K562 (cell line): Measurements from ENCODE around the gene ATP9A. TPM values are rescaled to one million over a fixed set of nuclear protein-coding genes. Genes with fewer than 3 reads are reported as not detected.
A peak's percentile ranks its signal among the peaks of the same experiment; 100 is the strongest.

Experiments used
- ATAC-seq: fragments of 200-7000 bp; cut with Tn5 transposase; 3 replicates; pipeline ENCODE4 v1.9.1; 2020; ENCODE audit warnings: moderate library complexity
- BruUV-seq: library from RNA; stranded (reverse); fragments of 400-500 nt; replicated peaks from 2 replicates; lab custom pipeline; 2021; lab: Mats Ljungman, UMichigan
- CTCF ChIA-PET: fragments of 300-600 bp; formaldehyde crosslinking; extraction: SDS; loops from one replicate; lab custom pipeline; 2021; ENCODE audit warnings: low intra/inter-chr PET ratio; lab: Yijun Ruan, JAX
- POLR2A ChIA-PET: fragments of 300-600, 350-650 bp; sonication (Branson Sonifier 250); formaldehyde crosslinking; extraction: SDS; loops from one replicate; lab custom pipeline; 2021; ENCODE audit warnings: antibody characterized with exemption, inconsistent platforms; lab: Yijun Ruan, JAX
- DNase-seq, 4 experiments: peaks; one replicate each; pipeline versions ENCODE4 v3.0.0 to v3.0.0-alpha.2; 2011 to 2018; ENCODE audit warnings: low spot score in 3 of 4, mixed read lengths in 3 of 4; ENCODE audit errors: extremely low read depth in 1 of 4
- FAIRE-seq: peaks from 2 replicates; lab custom pipeline; 2011; peaks lifted over from hg19 to GRCh38; lab: Jason Lieb, UNC
- H2AFZ ChIP-seq: 2 replicates; pipeline ENCODE4 v1.6.0; 2011; ENCODE audit warnings: low read depth, low read length, control low read depth, inconsistent platforms
- H3K27ac ChIP-seq: fragments of 200-600 bp; 3 replicates; pipeline ENCODE4 v1.8.0; 2011; ENCODE audit warnings: low read depth, mild to moderate bottlenecking, control low read depth, inconsistent platforms, low read length, moderate library complexity, mixed read lengths; ENCODE audit errors: extremely low read depth
- H3K27me3 ChIP-seq, 2 experiments: fragments of 300-600 bp in 1 of 2; 2 replicates in 1 of 2; 3 replicates in 1 of 2; pipeline versions ENCODE4 v1.6.0 to v1.8.0; 2011; ENCODE audit warnings: inconsistent platforms in 2 of 2, low read length in 2 of 2, mild to moderate bottlenecking in 1 of 2, mixed read lengths in 1 of 2, moderate library complexity in 1 of 2; ENCODE audit not compliant: control insufficient read depth in 2 of 2, insufficient read depth in 2 of 2
- H3K36me3 ChIP-seq: fragments of 300-600 bp; 3 replicates; pipeline ENCODE4 v1.8.0; 2011; ENCODE audit warnings: mild to moderate bottlenecking, low read length, inconsistent platforms; ENCODE audit not compliant: control insufficient read depth, insufficient read depth
- H3K4me1 ChIP-seq, 2 experiments: fragments of 200-600 bp in 1 of 2; replicated peaks in 1 of 2; 2 replicates in 1 of 2; 3 replicates in 1 of 2; pipeline versions ENCODE4 v1.5.1 to v1.8.0; 2011; ENCODE audit warnings: inconsistent platforms in 2 of 2, low read length in 2 of 2, mild to moderate bottlenecking in 1 of 2, mixed read lengths in 1 of 2, moderate library complexity in 1 of 2; ENCODE audit not compliant: control insufficient read depth in 2 of 2, insufficient read depth in 2 of 2
- H3K4me2 ChIP-seq: 2 replicates; pipeline ENCODE4 v1.6.1; 2011; ENCODE audit warnings: low read length, control low read depth, inconsistent platforms, mixed read lengths; ENCODE audit not compliant: insufficient read depth
- H3K4me3 ChIP-seq: fragments of 200-600 bp; sonication (generic), shearing (Covaris generic); 2 replicates; pipeline ENCODE4 v1.5.1; 2016; ENCODE audit warnings: control low read depth, inconsistent platforms
- H3K79me2 ChIP-seq: fragments of 200-600 bp; 3 replicates; pipeline ENCODE4 v1.8.0; 2011; ENCODE audit warnings: low read length, inconsistent platforms; ENCODE audit not compliant: control insufficient read depth, insufficient read depth
- H3K9ac ChIP-seq, 2 experiments: 2 replicates each; pipeline versions ENCODE4 v1.6.0 to v1.6.1; 2011; ENCODE audit warnings: low read depth in 2 of 2, low read length in 2 of 2, control low read depth in 1 of 2, inconsistent platforms in 1 of 2, mild to moderate bottlenecking in 1 of 2, mixed read lengths in 1 of 2; ENCODE audit not compliant: insufficient read depth in 1 of 2
- H3K9me1 ChIP-seq: one replicate; pipeline ENCODE4 v1.6.0; 2011; ENCODE audit warnings: inconsistent platforms, mild to moderate bottlenecking, low read length, moderate library complexity; ENCODE audit not compliant: control insufficient read depth, insufficient read depth
- H3K9me3 ChIP-seq: replicated peaks from 2 replicates; pipeline ENCODE4 v1.5.1; 2011; ENCODE audit warnings: low read depth, low read length, inconsistent platforms; ENCODE audit not compliant: control insufficient read depth, insufficient read depth
- H4K20me1 ChIP-seq: replicated peaks from 2 replicates; pipeline ENCODE4 v1.6.1; 2011; ENCODE audit warnings: low read length, inconsistent platforms, mixed read lengths; ENCODE audit not compliant: control insufficient read depth, insufficient read depth
- ATF7 ChIP-seq: fragments of 450-650 bp; IDR thresholded peaks from 2 replicates; pipeline ENCODE4 v1.7.1; 2014; ENCODE audit warnings: mild to moderate bottlenecking, moderate library complexity
- LCOR ChIP-seq: sonication (generic); formaldehyde crosslinking; IDR thresholded peaks from 2 replicates; pipeline ENCODE4 v1.8.0; 2022; ENCODE audit warnings: mild to moderate bottlenecking, missing genetic modification reagents
- NFIC ChIP-seq: fragments of 450-650 bp; IDR thresholded peaks from 2 replicates; pipeline ENCODE4 v1.6.1; 2017; ENCODE audit warnings: mild to moderate bottlenecking, inconsistent platforms
- SIRT6 ChIP-seq: IDR thresholded peaks from one replicate; pipeline ENCODE4 v1.6.1; 2012; ENCODE audit warnings: low read depth, mild to moderate bottlenecking, control low read depth, inconsistent platforms, low read length, moderate library complexity
- WGBS: fragments of 100-300 bp; shearing (Covaris generic); methylation state at CpG from one replicate; pipeline ENCODE4 v1.1.6; 2016; ENCODE audit warnings: low coverage, mixed read lengths; ENCODE audit not compliant: insufficient coverage; ENCODE audit errors: missing lambda C conversion rate; 5-methylcytosine and 5-hydroxymethylcytosine counted together
- in situ Hi-C: fragments of 300-500 bp; cut with MboI; formaldehyde crosslinking; loops from 4 replicates; pipeline ENCODE4 v1.15.0; 2018; ENCODE audit warnings: inconsistent platforms, mixed read lengths
- intact Hi-C: fragments of 100-400 bp; cut with micrococcal nuclease; formaldehyde crosslinking; loops from 2 replicates; pipeline ENCODE4 v1.14.2; 2022
- polyA plus RNA-seq, 8 experiments: library from polyadenylated mRNA; depleted of rRNA in 4 of 8; stranded (reverse) in 5 of 8; unstranded in 3 of 8; fragments of >200 nt; fragmentation: Nextera tagmentation in 2 of 8; fragmentation: Illumina TruSeq in 1 of 8; extraction: Ambion mirVana in 2 of 8; extraction: Trizol in 1 of 8; gene quantifications; 2 replicates each; pipeline versions ENCODE4 v1.2.1 to v1.2.3, GENCODE V29; 2011 to 2014; ENCODE audit warnings: inconsistent platforms in 1 of 8, missing spikeins in 1 of 8
- total RNA-seq, 7 experiments: library from RNA; depleted of rRNA in 6 of 7; stranded (reverse); fragments of >200 nt in 6 of 7; fragmentation: Illumina TruSeq in 2 of 7; extraction: Trizol in 2 of 7; gene quantifications; 2 replicates each; pipeline versions ENCODE4 v1.2.1 to v1.2.3, GENCODE V29; 2011 to 2021; ENCODE audit warnings: low replicate concordance in 1 of 7

ATP9A gene
- total and polyA plus RNA-seq, 9 of the 15 experiments (the other 6 are each of a cell fraction or from before 2014, with no cell fraction given) = 0.18 to 0.62 (median 0.29) TPM

- TF ChIP-seq ATF7 = no peak
Measured at GRCh38 chr20:51804754-51805153, 36.6 kb upstream of the ATP9A start (continued).

- H4K20me1 ChIP-seq = no peaks in the 10 kb centered on the region
- intact Hi-C loops = no loop called here
- H3K27me3 ChIP-seq = peaks cover 4% of the 10 kb centered on the region in 2 experiments; a peak in 3 of 5 replicates
- peaks cover 0 to 4% of the 10 kb centered on the region in 2 experiments; a peak in 1 of 5 replicates for H3K4me1 ChIP-seq
- DNase-seq (no peak), ATAC-seq (no peak), FAIRE-seq (no peak)
- H3K79me2 ChIP-seq = no peaks in the 10 kb centered on the region
- H3K9me1 ChIP-seq = no peaks in the 10 kb centered on the region
- in situ Hi-C loops = no loop called here
- CTCF ChIA-PET = no interaction called here
- no peak overlapping the region for H3K9ac ChIP-seq
- no peaks in the 10 kb centered on the region for H3K36me3 ChIP-seq
- BruUV-seq = no TSS peak
- no peaks in the 10 kb centered on the region for H3K9me3 ChIP-seq
- 0% methylated on average over 4 of the region's 4 CpGs for WGBS
- POLR2A ChIA-PET = no interaction called here
- H2AFZ ChIP-seq = no peak overlapping the region
- no peak overlapping the region for H3K27ac ChIP-seq
- TF ChIP-seq LCOR (CRISPR knock-in tag) = no peak
- no peak overlapping the region for H3K4me3 ChIP-seq
- H3K4me2 ChIP-seq = no peak overlapping the region
Measured at GRCh38 chr20:51803148-51803854, 35.1 kb upstream of the ATP9A start.

- Histone ChIP-seq H3K4me3 (no peak within 1 kb of the TSS), H4K20me1 (no peaks in the 10 kb centered on the region), H3K9me3 (no peaks in the 10 kb centered on the region), H3K27ac (no peak within 1 kb of the TSS), H3K4me1 (peaks cover 0 to 4% of the 10 kb centered on the region in 2 experiments; a peak in 1 of 5 replicates), H3K79me2 (no peaks in the 10 kb centered on the region), H3K9me1 (no peaks in the 10 kb centered on the region), H3K4me2 (no peak within 1 kb of the TSS), H3K36me3 (no peaks in the 10 kb centered on the region), H3K27me3 (peaks cover 4% of the 10 kb centered on the region in 2 experiments; a peak in 3 of 5 replicates), H2AFZ (no peak within 1 kb of the TSS), H3K9ac (no peak within 1 kb of the TSS)
- ChIA-PET POLR2A (no interaction called here), CTCF (no interaction called here)
- intact Hi-C loops (no loop called here), in situ Hi-C loops (no loop called here)
- no peak for TF ChIP-seq SIRT6
- TF ChIP-seq NFIC = 0 out of 2 replicates have a peak, but pooled peaks have one; percentile 25
- ATAC-seq = no peak
- FAIRE-seq = no peak
- BruUV-seq = no TSS peak
- DNase-seq = no peak
- 50% methylated on average over 24 of the region's 44 CpGs for WGBS
Measured at GRCh38 chr20:51802170-51802751, 34.1 kb upstream of the ATP9A start, which contains the start of gene SALL4. Gene SALL4, minus strand, starts transcription at chr20:51802521. Its CDS starts 113 bp downstream, at chr20:51802408.
